RWPE2 (cell line): ENCODE data around the gene PRDM16.

Source experiments
- ATAC-seq: fragments of 200-7000 bp; cut with Tn5 transposase; 3 replicates; pipeline ENCODE4 v1.9.1; 2021; ENCODE audit warnings: low read depth
- DNase-seq: peaks from one replicate; pipeline ENCODE4 v3.0.0-alpha.2; 2020; ENCODE audit warnings: low spot score
- H3K27ac ChIP-seq: fragments of 450-650 bp; 2 replicates; pipeline ENCODE4 v1.5.1; 2017; ENCODE audit warnings: mild to moderate bottlenecking; ENCODE audit not compliant: poor library complexity, severe bottlenecking
- H3K27me3 ChIP-seq: fragments of 250-450 bp; sonication (Bioruptor Pico); 2 replicates; pipeline ENCODE4 v1.5.1; 2021; ENCODE audit warnings: mild to moderate bottlenecking, moderate library complexity; ENCODE audit not compliant: insufficient read depth, poor library complexity, severe bottlenecking
- H3K36me3 ChIP-seq: fragments of 250-450 bp; sonication (Bioruptor Pico); 2 replicates; pipeline ENCODE4 v1.5.1; 2020; ENCODE audit warnings: low read depth, mild to moderate bottlenecking, moderate library complexity
- H3K4me1 ChIP-seq: fragments of 250-450 bp; sonication (Bioruptor Pico); 2 replicates; pipeline ENCODE4 v1.5.1; 2021; ENCODE audit warnings: mild to moderate bottlenecking, moderate library complexity; ENCODE audit not compliant: insufficient read depth, poor library complexity, severe bottlenecking
- H3K4me3 ChIP-seq: fragments of 250-450 bp; sonication (Bioruptor Pico); 2 replicates; pipeline ENCODE4 v1.5.1; 2021; ENCODE audit warnings: mild to moderate bottlenecking, moderate library complexity; ENCODE audit not compliant: severe bottlenecking
- H3K9me3 ChIP-seq: fragments of 250-450 bp; sonication (Bioruptor Pico); 2 replicates; pipeline ENCODE4 v1.5.1; 2021; ENCODE audit warnings: mild to moderate bottlenecking, moderate library complexity; ENCODE audit not compliant: severe bottlenecking
- TF ChIP-seq, protein P1 (sequence below): fragments of 450-650 bp; IDR thresholded peaks from one replicate; pipeline ENCODE4 v1.5.1; 2017; ENCODE audit warnings: mild to moderate bottlenecking, moderate library complexity; ENCODE audit not compliant: poor library complexity, severe bottlenecking

PRDM16 gene

DNA sequence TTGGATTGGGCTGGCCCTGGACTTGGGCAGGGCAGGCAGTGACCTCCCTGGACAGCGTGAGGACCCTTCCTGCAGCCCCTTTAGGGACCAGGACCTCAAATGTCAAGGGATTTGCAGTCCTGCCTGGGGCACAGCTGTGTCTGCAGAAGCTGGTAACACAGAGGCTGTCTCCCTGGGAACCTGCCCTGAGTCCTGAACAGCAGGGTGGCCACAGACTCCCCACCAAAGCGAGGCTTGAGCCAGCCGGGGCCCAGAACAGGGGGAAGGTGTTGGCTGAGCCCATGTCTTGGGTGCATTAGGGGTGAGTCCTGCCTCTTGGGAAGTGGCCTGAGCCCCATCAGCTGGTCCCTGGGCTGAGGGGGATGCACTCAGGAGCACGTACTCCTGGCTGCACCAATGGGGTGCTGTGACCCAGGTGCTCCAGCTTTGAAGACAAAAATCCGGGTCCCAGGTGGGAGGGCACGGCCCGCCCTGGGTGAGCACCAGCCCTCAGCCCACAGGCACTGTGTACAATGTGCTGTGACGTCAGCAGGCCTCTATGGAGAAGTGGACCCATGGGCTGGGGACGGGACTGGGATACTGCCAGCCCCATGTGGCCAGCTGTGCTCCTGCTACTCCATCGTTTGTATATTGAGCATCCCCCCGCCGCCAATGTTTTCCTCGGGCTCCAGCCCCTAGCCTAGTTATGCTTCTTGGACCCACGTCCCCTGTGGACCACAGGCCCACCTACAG lies 313.5 kb downstream of the PRDM16 start:
- Histone ChIP-seq H3K27me3 (peaks cover 12% of the 10 kb centered on the region), H3K27ac (no peak overlapping the region), H3K36me3 (no peaks in the 10 kb centered on the region), H3K9me3 (no peaks in the 10 kb centered on the region), H3K4me3 (no peak overlapping the region), H3K4me1 (no peaks in the 10 kb centered on the region)
- TF ChIP-seq, protein P1, sequence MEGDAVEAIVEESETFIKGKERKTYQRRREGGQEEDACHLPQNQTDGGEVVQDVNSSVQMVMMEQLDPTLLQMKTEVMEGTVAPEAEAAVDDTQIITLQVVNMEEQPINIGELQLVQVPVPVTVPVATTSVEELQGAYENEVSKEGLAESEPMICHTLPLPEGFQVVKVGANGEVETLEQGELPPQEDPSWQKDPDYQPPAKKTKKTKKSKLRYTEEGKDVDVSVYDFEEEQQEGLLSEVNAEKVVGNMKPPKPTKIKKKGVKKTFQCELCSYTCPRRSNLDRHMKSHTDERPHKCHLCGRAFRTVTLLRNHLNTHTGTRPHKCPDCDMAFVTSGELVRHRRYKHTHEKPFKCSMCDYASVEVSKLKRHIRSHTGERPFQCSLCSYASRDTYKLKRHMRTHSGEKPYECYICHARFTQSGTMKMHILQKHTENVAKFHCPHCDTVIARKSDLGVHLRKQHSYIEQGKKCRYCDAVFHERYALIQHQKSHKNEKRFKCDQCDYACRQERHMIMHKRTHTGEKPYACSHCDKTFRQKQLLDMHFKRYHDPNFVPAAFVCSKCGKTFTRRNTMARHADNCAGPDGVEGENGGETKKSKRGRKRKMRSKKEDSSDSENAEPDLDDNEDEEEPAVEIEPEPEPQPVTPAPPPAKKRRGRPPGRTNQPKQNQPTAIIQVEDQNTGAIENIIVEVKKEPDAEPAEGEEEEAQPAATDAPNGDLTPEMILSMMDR = no peak
- no peak for DNase-seq
- ATAC-seq = no peak

- H3K4me1 ChIP-seq = no peaks in the 10 kb centered on the region
- peaks cover 24% of the 10 kb centered on the region for H3K27me3 ChIP-seq
- ATAC-seq (no peak), DNase-seq (no peak)
- H3K4me3 ChIP-seq = no peak overlapping the region
- no peaks in the 10 kb centered on the region for H3K9me3 ChIP-seq
- no peak overlapping the region for H3K27ac ChIP-seq
- TF ChIP-seq, protein P1 = no peak
- H3K36me3 ChIP-seq = no peaks in the 10 kb centered on the region
These were observed 314.7 kb downstream of the PRDM16 start for GRCh38 chr1:3383679-3384078.

DNA sequence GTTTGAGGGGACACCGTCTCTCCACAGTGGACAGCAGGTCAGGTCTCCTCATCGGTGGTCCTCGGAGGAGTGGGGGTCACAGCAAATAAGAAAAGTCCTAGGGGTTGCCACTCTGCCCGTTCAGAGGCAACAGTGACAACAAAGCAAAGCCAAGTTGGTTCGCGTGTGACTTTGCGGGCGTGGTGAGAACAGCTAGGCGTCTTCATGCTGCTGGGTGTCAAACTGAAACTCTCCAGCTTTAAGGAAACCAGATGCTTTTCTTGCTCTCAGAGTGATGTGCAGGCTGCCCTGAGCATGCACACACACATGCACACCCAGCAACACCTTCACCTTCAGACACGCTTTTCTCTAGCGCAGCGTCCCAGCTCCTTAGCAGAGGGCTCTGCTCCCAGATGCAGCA lies 315.4 kb downstream of the PRDM16 start:
- H3K9me3 ChIP-seq = no peaks in the 10 kb centered on the region
- peaks cover 31% of the 10 kb centered on the region for H3K27me3 ChIP-seq
- TF ChIP-seq, protein P1 = no peak
- no peaks in the 10 kb centered on the region for H3K4me1 ChIP-seq
- no peak for ATAC-seq
- no peak for DNase-seq
- H3K4me3 ChIP-seq = no peak overlapping the region
- H3K36me3 ChIP-seq = no peaks in the 10 kb centered on the region
- no peak overlapping the region for H3K27ac ChIP-seq

- no peaks in the 10 kb centered on the region for H3K9me3 ChIP-seq
- no peaks in the 10 kb centered on the region for H3K36me3 ChIP-seq
- no peaks in the 10 kb centered on the region for H3K4me1 ChIP-seq
- no peak overlapping the region for H3K27ac ChIP-seq
- peaks cover 51% of the 10 kb centered on the region for H3K27me3 ChIP-seq
- TF ChIP-seq, protein P1 = no peak
- H3K4me3 ChIP-seq = no peak overlapping the region
- DNase-seq = no peak
- ATAC-seq = no peak
These were observed 317.4 kb downstream of the PRDM16 start for GRCh38 chr1:3386205-3387002.
